Osteocyte (in vitro differentiated cells): ENCODE data around the gene CCR7. TPM values are rescaled to one million over a fixed set of nuclear protein-coding genes. Genes with fewer than 3 reads are reported as not detected.
A peak's percentile ranks its signal among the peaks of the same experiment; 100 is the strongest.

ENCODE experiments used
- DNase-seq: peaks from one replicate; pipeline ENCODE4 v3.0.0; 2021; ENCODE audit warnings: mixed read lengths; ENCODE audit not compliant: unreplicated experiment; ENCODE audit errors: extremely low spot score
- H3K27ac Mint-ChIP-seq: one replicate; pipeline ENCODE4 v1.8.0; 2021; ENCODE audit warnings: mild to moderate bottlenecking, mixed read lengths; ENCODE audit not compliant: unreplicated experiment
- H3K27me3 Mint-ChIP-seq: one replicate; pipeline ENCODE4 v1.8.0; 2021; ENCODE audit warnings: mixed read lengths; ENCODE audit not compliant: unreplicated experiment
- H3K36me3 Mint-ChIP-seq: one replicate; pipeline ENCODE4 v1.8.0; 2021; ENCODE audit warnings: mixed read lengths; ENCODE audit not compliant: unreplicated experiment
- H3K4me1 Mint-ChIP-seq: one replicate; pipeline ENCODE4 v1.8.0; 2021; ENCODE audit warnings: mixed read lengths; ENCODE audit not compliant: unreplicated experiment
- H3K4me3 Mint-ChIP-seq: one replicate; pipeline ENCODE4 v1.8.0; 2021; ENCODE audit warnings: mild to moderate bottlenecking, moderate library complexity, mixed read lengths; ENCODE audit not compliant: unreplicated experiment
- H3K9me3 Mint-ChIP-seq: one replicate; pipeline ENCODE4 v1.8.0; 2021; ENCODE audit warnings: mixed read lengths; ENCODE audit not compliant: unreplicated experiment
- CTCF ChIP-seq: fragments of 200-600 bp; sonication (generic); IDR thresholded peaks from 2 replicates; pipeline ENCODE4 v1.5.0; 2021; ENCODE audit warnings: antibody characterized with exemption, mild to moderate bottlenecking, moderate library complexity
- total RNA-seq: library from RNA; stranded (reverse); gene quantifications from 2 replicates; pipeline ENCODE4 v1.2.1, GENCODE V29; 2021

CCR7 gene
- total RNA-seq, 1 donor from 2014 or later: not detected

DNA sequence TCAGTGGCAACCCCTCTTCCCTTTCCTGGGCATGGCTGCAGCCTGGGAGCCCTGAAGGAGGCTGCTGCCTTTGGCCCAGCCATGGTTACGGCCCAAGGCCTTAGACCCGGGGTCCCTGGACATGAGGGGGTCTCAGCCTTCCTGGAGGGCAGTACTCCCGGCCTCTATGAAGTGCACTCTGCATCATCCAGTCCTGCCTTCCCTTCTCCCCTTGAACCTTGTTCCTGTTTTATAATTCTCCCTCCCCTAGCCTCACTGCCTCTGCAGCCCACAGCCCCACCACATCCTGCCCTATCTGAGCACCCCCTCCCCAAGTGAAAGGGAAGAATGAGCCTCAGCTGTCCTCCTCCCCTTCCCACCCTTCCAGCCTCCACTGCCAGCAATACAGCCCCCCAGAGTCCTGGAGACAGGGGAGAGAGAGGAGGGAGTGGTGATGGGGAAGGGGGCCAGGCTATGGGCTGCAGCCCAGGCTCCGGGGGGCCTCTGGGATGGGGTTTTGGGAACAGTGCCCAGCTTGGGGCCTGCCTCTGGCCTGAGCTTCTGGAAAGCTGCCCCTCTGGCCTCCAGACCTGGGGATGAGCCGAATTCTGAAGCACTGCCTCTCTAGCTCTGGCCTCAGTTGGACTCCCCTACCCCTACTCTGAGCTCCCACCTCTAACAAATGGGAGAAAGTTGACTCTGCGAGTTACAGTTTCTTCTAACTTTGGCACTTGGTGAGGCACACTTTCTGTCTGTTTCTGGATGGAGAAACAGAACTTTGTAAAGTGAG is 7.6 kb downstream of the CCR7 start:
- TF ChIP-seq CTCF: no peak
- H3K4me1 Mint-ChIP-seq: peaks cover 76% of the 10 kb centered on the region
- H3K27ac Mint-ChIP-seq: peak overlapping the region; percentile 90
- H3K27me3 Mint-ChIP-seq: peaks cover 4% of the 10 kb centered on the region
- no peak for DNase-seq
- H3K36me3 Mint-ChIP-seq: peaks cover 6% of the 10 kb centered on the region
- no peaks in the 10 kb centered on the region for H3K9me3 Mint-ChIP-seq
- no peak overlapping the region for H3K4me3 Mint-ChIP-seq

DNA sequence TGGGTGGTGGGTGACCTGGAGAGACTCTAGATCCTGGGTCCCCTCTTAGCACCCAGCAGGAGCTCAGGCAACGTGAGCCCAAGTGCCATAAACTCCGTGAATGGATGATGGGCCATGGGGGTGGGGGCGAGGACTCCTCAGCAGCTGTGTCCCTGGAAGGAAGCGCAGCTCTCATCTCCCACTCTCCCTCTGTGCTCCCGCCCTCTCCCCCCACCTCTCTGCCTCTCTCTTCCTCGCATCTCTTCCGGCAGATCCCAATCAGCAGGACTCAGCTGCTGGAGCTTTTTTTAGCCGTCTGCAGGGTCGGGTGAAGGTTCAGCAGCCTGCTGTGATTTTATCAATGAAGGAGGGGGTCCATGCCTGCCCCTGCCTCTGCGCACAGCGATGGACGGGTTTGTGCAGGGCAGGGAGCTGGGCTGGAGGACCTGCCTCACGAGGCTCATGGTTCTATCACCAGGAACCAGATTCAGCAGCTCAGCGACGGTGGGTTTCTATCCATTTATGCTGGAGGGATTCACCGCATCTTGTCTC is 8.3 kb downstream of the CCR7 start:
- no peak for DNase-seq
- no peaks in the 10 kb centered on the region for H3K27me3 Mint-ChIP-seq
- TF ChIP-seq CTCF: no peak
- no peaks in the 10 kb centered on the region for H3K9me3 Mint-ChIP-seq
- H3K4me3 Mint-ChIP-seq: no peak overlapping the region
- peak overlapping the region; percentile 55 for H3K27ac Mint-ChIP-seq
- peaks cover 6% of the 10 kb centered on the region for H3K36me3 Mint-ChIP-seq
- peaks cover 84% of the 10 kb centered on the region for H3K4me1 Mint-ChIP-seq

DNA sequence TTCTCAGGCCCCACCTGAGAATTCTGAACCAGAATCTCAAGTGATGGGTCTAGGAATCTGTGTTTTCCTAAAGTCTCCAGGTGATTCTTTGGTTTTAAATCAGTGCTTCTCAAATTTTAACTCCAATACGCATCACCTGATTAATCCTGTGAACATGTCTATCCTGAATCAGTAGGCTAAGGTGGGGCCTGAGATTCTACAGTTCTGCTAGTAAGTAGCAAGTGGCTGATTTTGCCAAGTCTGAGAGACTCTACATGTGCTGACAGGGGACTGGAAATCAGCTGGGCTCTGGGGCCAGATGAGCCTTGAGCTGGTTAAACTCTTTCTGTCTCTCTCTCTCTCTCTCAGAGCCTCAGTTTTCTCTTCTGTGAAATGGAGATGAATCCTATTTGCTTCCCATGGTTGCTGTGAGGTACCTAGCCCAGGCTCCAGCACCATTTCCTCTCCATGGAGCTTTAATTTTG is 9.0 kb downstream of the CCR7 start:
- H3K4me1 Mint-ChIP-seq: peaks cover 90% of the 10 kb centered on the region
- no peak for DNase-seq
- peak overlapping the region; percentile 55 for H3K27ac Mint-ChIP-seq
- no peaks in the 10 kb centered on the region for H3K9me3 Mint-ChIP-seq
- H3K27me3 Mint-ChIP-seq: no peaks in the 10 kb centered on the region
- H3K4me3 Mint-ChIP-seq: no peak overlapping the region
- no peak for TF ChIP-seq CTCF
- peaks cover 6% of the 10 kb centered on the region for H3K36me3 Mint-ChIP-seq

DNA sequence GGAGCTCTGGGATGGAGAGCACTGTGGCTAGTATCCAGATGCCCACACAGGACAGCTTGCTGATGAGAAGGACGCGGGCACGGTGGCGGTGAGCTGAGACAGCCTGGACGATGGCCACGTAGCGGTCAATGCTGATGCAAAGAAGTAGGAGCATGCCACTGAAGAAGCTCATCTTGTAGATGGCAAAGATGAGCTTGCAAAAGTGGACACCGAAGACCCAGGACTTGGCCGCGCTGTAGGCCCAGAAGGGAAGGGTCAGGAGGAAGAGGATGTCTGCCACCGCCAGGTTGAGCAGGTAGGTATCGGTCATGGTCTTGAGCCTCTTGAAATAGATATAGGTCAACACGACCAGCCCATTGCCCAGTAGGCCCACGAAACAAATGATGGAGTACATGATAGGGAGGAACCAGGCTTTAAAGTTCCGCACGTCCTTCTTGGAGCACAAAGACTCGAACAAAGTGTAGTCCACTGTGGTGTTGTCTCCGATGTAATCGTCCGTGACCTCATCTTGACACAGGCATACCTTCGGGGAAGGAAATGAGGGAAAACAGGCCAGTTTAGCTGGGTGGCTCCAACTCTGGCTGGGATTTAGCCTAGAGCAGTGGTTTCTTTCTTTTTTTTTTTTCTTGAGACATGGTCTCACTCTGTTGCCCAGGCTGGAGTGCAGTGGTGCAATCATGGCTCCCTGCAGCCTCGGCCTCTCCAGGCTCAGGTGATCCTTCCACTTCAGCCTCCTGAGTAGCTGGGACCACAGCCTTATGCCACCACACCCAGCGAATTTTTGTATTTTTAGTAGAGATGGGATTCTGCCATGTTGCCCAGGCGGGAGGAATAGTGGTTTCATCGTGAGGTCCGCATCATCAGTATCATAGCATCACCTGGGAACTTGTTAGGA is 9.7 kb downstream of the CCR7 start:
- Mint-ChIP-seq H3K27ac (no peak overlapping the region), H3K4me3 (no peak overlapping the region), H3K27me3 (no peaks in the 10 kb centered on the region), H3K36me3 (peaks cover 6% of the 10 kb centered on the region), H3K9me3 (no peaks in the 10 kb centered on the region), H3K4me1 (peaks cover 91% of the 10 kb centered on the region)
- TF ChIP-seq CTCF: no peak
- no peak for DNase-seq
